Ascending aorta (tissue), 2 donors: Measurements from ENCODE around the gene SLC25A33. TPM values are rescaled to one million over a fixed set of nuclear protein-coding genes. Genes with fewer than 3 reads are reported as not detected.

Experiments
- DNase-seq, 2 donors: peaks; one replicate each; pipeline ENCODE4 v3.0.0-alpha.2; 2019; ENCODE audit warnings: low spot score in 2 of 2
- H3K27ac ChIP-seq, 2 donors: fragments of 200-600 bp; sonication (generic); one replicate each; pipeline ENCODE4 v1.5.1; 2016 to 2017; ENCODE audit warnings: mild to moderate bottlenecking in 1 of 2
- H3K27me3 ChIP-seq: fragments of 200-600 bp; sonication (generic); one replicate; pipeline ENCODE4 v1.5.1; 2017
- H3K36me3 ChIP-seq, 2 donors: fragments of 200-600 bp; sonication (generic); one replicate each; pipeline ENCODE4 v1.5.1; 2016
- H3K4me1 ChIP-seq, 2 donors: fragments of 200-600 bp; sonication (generic); one replicate each; pipeline ENCODE4 v1.5.1; 2016 to 2017; ENCODE audit warnings: mild to moderate bottlenecking in 1 of 2
- H3K4me3 ChIP-seq, 2 donors: fragments of 200-600 bp; sonication (generic); one replicate each; pipeline ENCODE4 v1.5.1; 2016 to 2017; ENCODE audit warnings: mild to moderate bottlenecking in 1 of 2
- H3K9me3 ChIP-seq, 2 donors: fragments of 200-600 bp; sonication (generic); one replicate each; pipeline ENCODE4 v1.5.1; 2016
- CTCF ChIP-seq, 3 experiments: fragments of 200-600 bp in 2 of 3; fragments of 450-650 bp in 1 of 3; sonication (generic) in 2 of 3; IDR thresholded peaks; one replicate each; pipeline ENCODE4 v1.5.1; 2016 to 2019; ENCODE audit warnings: antibody characterized with exemption in 3 of 3, mild to moderate bottlenecking in 1 of 3, moderate library complexity in 1 of 3
- intact Hi-C: fragments of 100-400 bp; cut with DNase I; formaldehyde crosslinking; loops from one replicate; pipeline ENCODE4 v1.15.1; 2023
- total RNA-seq: library from RNA; depleted of rRNA; stranded (reverse); fragments of >200 nt; gene quantifications from one replicate; pipeline ENCODE4 v1.1.0, GENCODE V29; 2016

SLC25A33 gene
- total RNA-seq, 1 donor from 2014 or later: 0.11 TPM

- no peak for TF ChIP-seq CTCF (IDR thresholded peaks at IDR 0.05)
- no peak for DNase-seq
- Histone ChIP-seq H3K36me3 (peaks cover 0 to 3% of the 10 kb centered on the region in 2 donors), H3K27me3 (no peaks in the 10 kb centered on the region), H3K4me3 (no peak overlapping the region), H3K9me3 (no peaks in the 10 kb centered on the region), H3K4me1 (no peaks in the 10 kb centered on the region), H3K27ac (no peak overlapping the region)
- intact Hi-C loops: no loop called here
These were observed 41.7 kb downstream of the SLC25A33 start for GRCh38 chr1:9580942-9581341.

GRCh38 chr1:9586147-9586766 is 47.0 kb downstream of the SLC25A33 start:
- no peak overlapping the region for H3K27ac ChIP-seq
- H3K4me3 ChIP-seq: no peak overlapping the region
- no peaks in the 10 kb centered on the region for H3K36me3 ChIP-seq
- no peaks in the 10 kb centered on the region for H3K9me3 ChIP-seq
- no peaks in the 10 kb centered on the region for H3K27me3 ChIP-seq
- no peak for TF ChIP-seq CTCF (IDR thresholded peaks at IDR 0.05)
- H3K4me1 ChIP-seq: peaks cover 8 to 10% of the 10 kb centered on the region in 2 donors
- intact Hi-C loops: loop anchor here (5.0 kb wide), 2 partner anchors 326 to 459 kb away; partner anchors contain the start of genes CTNNBIP1 and GPR157
- no peak for DNase-seq

- H3K27me3 ChIP-seq: no peaks in the 10 kb centered on the region
- H3K4me3 ChIP-seq: peak within 1 kb of the TSS; percentile 77 to 91
- H3K4me1 ChIP-seq: peaks cover 8 to 10% of the 10 kb centered on the region in 2 donors
- peak within 1 kb of the TSS in 1 of 2 donors; percentile 67 for H3K27ac ChIP-seq
- TF ChIP-seq CTCF (IDR thresholded peaks at IDR 0.05): peak in 2 of 3 experiments; percentile 63 to 80
- DNase-seq: peak; percentile 56 to 96
- no peaks in the 10 kb centered on the region for H3K36me3 ChIP-seq
- intact Hi-C loops: loop anchor here (1.0 to 5.0 kb wide), 3 partner anchors 49 to 461 kb away; partner anchors contain the start of genes CTNNBIP1, GPR157 and SLC25A33
- no peaks in the 10 kb centered on the region for H3K9me3 ChIP-seq
These were observed 49.4 kb downstream of the SLC25A33 start, which contains the start of gene TMEM201 for GRCh38 chr1:9588551-9589143. TMEM201 (plus strand) TSS chr1:9588911; CDS start chr1:9588931, 20 bp downstream.

- H3K36me3 ChIP-seq: no peaks in the 10 kb centered on the region
- DNase-seq: peak in 1 of 2 donors; percentile 72
- peak overlapping the region in 1 of 2 donors; percentile 59 for H3K27ac ChIP-seq
- H3K4me1 ChIP-seq: peaks cover 8 to 10% of the 10 kb centered on the region in 2 donors
- H3K4me3 ChIP-seq: peak overlapping the region; percentile 77 to 91
- no peak for TF ChIP-seq CTCF (IDR thresholded peaks at IDR 0.05)
- intact Hi-C loops: loop anchor here (5.0 kb wide), 2 partner anchors 323 to 462 kb away; partner anchors contain the start of genes CTNNBIP1 and GPR157
- H3K27me3 ChIP-seq: no peaks in the 10 kb centered on the region
- H3K9me3 ChIP-seq: no peaks in the 10 kb centered on the region
These were observed 50.0 kb downstream of the SLC25A33 start for GRCh38 chr1:9589144-9589718.

GRCh38 chr1:9589719-9590157 is 50.5 kb downstream of the SLC25A33 start:
- peak in 1 of 3 experiments; percentile 7 for TF ChIP-seq CTCF (IDR thresholded peaks at IDR 0.05)
- H3K36me3 ChIP-seq: no peaks in the 10 kb centered on the region
- no peaks in the 10 kb centered on the region for H3K27me3 ChIP-seq
- peak overlapping the region in 1 of 2 donors; percentile 59 for H3K27ac ChIP-seq
- intact Hi-C loops: loop anchor here (5.0 kb wide), 2 partner anchors 323 to 462 kb away; partner anchors contain the start of genes CTNNBIP1 and GPR157
- DNase-seq: peak in 1 of 2 donors; percentile 58
- no peaks in the 10 kb centered on the region for H3K9me3 ChIP-seq
- H3K4me1 ChIP-seq: peaks cover 8 to 10% of the 10 kb centered on the region in 2 donors
- H3K4me3 ChIP-seq: peak overlapping the region; percentile 77 to 91
